ENCODE results near the gene ODF4. TPM values are rescaled to one million over a fixed set of nuclear protein-coding genes. Genes with fewer than 3 reads are reported as not detected.

ODF4 gene
- total and polyA plus RNA-seq, 4 donors, result not detected

- Histone ChIP-seq H3K27ac (ENCODE audit: low read depth in 1 of 2, low read length in 2 of 2) (no peak overlapping the region), H3K4me1 (ENCODE audit: control insufficient read depth in 4 of 4, insufficient read depth in 4 of 4, low read length in 3 of 4) (peaks cover 5 to 14% (median 7%) of the 10 kb centered on the region in 4 donors), H3K9me3 (ENCODE audit: control insufficient read depth in 4 of 4, low read length in 3 of 4) (no peaks in the 10 kb centered on the region), H3K9ac (ENCODE audit: low read depth in 1 of 2, low read length in 2 of 2) (no peak overlapping the region), H3K4me3 (ENCODE audit: low read depth in 1 of 3, low read length in 3 of 3) (no peak overlapping the region), H3K36me3 (ENCODE audit: control insufficient read depth in 4 of 4, insufficient read depth in 3 of 4, low read depth in 1 of 4, low read length in 3 of 4) (no peaks in the 10 kb centered on the region), H3K27me3 (ENCODE audit: control insufficient read depth in 4 of 4, insufficient read depth in 4 of 4, low read length in 3 of 4) (no peaks in the 10 kb centered on the region)
- no peak for DNase-seq (ENCODE audit: low spot score)
- TF ChIP-seq HNF4A (conservative IDR thresholded peaks at IDR 0.05), result no peak
- TF ChIP-seq RXRA (IDR thresholded peaks at IDR 0.05), result no peak
- TF ChIP-seq, protein P1, sequence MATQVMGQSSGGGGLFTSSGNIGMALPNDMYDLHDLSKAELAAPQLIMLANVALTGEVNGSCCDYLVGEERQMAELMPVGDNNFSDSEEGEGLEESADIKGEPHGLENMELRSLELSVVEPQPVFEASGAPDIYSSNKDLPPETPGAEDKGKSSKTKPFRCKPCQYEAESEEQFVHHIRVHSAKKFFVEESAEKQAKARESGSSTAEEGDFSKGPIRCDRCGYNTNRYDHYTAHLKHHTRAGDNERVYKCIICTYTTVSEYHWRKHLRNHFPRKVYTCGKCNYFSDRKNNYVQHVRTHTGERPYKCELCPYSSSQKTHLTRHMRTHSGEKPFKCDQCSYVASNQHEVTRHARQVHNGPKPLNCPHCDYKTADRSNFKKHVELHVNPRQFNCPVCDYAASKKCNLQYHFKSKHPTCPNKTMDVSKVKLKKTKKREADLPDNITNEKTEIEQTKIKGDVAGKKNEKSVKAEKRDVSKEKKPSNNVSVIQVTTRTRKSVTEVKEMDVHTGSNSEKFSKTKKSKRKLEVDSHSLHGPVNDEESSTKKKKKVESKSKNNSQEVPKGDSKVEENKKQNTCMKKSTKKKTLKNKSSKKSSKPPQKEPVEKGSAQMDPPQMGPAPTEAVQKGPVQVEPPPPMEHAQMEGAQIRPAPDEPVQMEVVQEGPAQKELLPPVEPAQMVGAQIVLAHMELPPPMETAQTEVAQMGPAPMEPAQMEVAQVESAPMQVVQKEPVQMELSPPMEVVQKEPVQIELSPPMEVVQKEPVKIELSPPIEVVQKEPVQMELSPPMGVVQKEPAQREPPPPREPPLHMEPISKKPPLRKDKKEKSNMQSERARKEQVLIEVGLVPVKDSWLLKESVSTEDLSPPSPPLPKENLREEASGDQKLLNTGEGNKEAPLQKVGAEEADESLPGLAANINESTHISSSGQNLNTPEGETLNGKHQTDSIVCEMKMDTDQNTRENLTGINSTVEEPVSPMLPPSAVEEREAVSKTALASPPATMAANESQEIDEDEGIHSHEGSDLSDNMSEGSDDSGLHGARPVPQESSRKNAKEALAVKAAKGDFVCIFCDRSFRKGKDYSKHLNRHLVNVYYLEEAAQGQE (IDR thresholded peaks at IDR 0.05), result no peak
- no peak for TF ChIP-seq GABPA (IDR thresholded peaks at IDR 0.05 in 1 of 2, conservative IDR thresholded peaks at IDR 0.05 in 1 of 2)
- no peak for TF ChIP-seq FOXA2 (IDR thresholded peaks at IDR 0.05)
- TF ChIP-seq JUND (IDR thresholded peaks at IDR 0.05), result no peak
- TF ChIP-seq, protein P2, sequence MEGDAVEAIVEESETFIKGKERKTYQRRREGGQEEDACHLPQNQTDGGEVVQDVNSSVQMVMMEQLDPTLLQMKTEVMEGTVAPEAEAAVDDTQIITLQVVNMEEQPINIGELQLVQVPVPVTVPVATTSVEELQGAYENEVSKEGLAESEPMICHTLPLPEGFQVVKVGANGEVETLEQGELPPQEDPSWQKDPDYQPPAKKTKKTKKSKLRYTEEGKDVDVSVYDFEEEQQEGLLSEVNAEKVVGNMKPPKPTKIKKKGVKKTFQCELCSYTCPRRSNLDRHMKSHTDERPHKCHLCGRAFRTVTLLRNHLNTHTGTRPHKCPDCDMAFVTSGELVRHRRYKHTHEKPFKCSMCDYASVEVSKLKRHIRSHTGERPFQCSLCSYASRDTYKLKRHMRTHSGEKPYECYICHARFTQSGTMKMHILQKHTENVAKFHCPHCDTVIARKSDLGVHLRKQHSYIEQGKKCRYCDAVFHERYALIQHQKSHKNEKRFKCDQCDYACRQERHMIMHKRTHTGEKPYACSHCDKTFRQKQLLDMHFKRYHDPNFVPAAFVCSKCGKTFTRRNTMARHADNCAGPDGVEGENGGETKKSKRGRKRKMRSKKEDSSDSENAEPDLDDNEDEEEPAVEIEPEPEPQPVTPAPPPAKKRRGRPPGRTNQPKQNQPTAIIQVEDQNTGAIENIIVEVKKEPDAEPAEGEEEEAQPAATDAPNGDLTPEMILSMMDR (IDR thresholded peaks at IDR 0.05; ENCODE audit: low read depth, low read length, missing input control), result no peak
- TF ChIP-seq RAD21 (IDR thresholded peaks at IDR 0.05), result no peak
- TF ChIP-seq TAF1 (conservative IDR thresholded peaks at IDR 0.05), result no peak
- TF ChIP-seq YY1 (IDR thresholded peaks at IDR 0.05), result no peak
- TF ChIP-seq SP1 (IDR thresholded peaks at IDR 0.05), result no peak
- TF ChIP-seq EGR1 (IDR thresholded peaks at IDR 0.05; ENCODE audit: low read depth in 2 of 2), result no peak
- TF ChIP-seq, protein P3, sequence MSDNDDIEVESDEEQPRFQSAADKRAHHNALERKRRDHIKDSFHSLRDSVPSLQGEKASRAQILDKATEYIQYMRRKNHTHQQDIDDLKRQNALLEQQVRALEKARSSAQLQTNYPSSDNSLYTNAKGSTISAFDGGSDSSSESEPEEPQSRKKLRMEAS (IDR thresholded peaks at IDR 0.05), result no peak
- TF ChIP-seq FOXA1 (IDR thresholded peaks at IDR 0.05), result no peak
- TF ChIP-seq NR2F2 (IDR thresholded peaks at IDR 0.05), result no peak
- TF ChIP-seq, protein P4, sequence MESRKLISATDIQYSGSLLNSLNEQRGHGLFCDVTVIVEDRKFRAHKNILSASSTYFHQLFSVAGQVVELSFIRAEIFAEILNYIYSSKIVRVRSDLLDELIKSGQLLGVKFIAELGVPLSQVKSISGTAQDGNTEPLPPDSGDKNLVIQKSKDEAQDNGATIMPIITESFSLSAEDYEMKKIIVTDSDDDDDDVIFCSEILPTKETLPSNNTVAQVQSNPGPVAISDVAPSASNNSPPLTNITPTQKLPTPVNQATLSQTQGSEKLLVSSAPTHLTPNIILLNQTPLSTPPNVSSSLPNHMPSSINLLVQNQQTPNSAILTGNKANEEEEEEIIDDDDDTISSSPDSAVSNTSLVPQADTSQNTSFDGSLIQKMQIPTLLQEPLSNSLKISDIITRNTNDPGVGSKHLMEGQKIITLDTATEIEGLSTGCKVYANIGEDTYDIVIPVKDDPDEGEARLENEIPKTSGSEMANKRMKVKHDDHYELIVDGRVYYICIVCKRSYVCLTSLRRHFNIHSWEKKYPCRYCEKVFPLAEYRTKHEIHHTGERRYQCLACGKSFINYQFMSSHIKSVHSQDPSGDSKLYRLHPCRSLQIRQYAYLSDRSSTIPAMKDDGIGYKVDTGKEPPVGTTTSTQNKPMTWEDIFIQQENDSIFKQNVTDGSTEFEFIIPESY (IDR thresholded peaks at IDR 0.05), result no peak
- TF ChIP-seq HNF4G (IDR thresholded peaks at IDR 0.05), result no peak
- TF ChIP-seq, protein P5, sequence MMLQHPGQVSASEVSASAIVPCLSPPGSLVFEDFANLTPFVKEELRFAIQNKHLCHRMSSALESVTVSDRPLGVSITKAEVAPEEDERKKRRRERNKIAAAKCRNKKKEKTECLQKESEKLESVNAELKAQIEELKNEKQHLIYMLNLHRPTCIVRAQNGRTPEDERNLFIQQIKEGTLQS (IDR thresholded peaks at IDR 0.05), result no peak
- WGBS, result 95% methylated on average over 9 of the region's 9 CpGs
Measured at GRCh38 chr17:8294361-8294760, 45.3 kb upstream of the ODF4 start.

Data from liver (tissue), 9 donors.